Panc1 (cell line): ENCODE results near the gene ADAMTS14.

Source experiments
- CTCF ChIP-seq: fragments of 450-650 bp; IDR thresholded peaks from 2 replicates; pipeline ENCODE4 v1.5.1; 2017; ENCODE audit warnings: mild to moderate bottlenecking
- POLR2AphosphoS5 ChIP-seq: IDR thresholded peaks from 2 replicates; pipeline ENCODE4 v1.6.1; 2012; ENCODE audit warnings: mild to moderate bottlenecking, low read depth, low read length, moderate library complexity

GRCh38 chr10:70714245-70714644, 41.9 kb downstream of the ADAMTS14 start:
- TF ChIP-seq POLR2AphosphoS5: no peak
- TF ChIP-seq CTCF: no peak
